H1 (cell line): ENCODE data around the gene ENAH. TPM values are rescaled to one million over a fixed set of nuclear protein-coding genes. Genes with fewer than 3 reads are reported as not detected.

Experiments used
- CTCF ChIA-PET: fragments of 300-600 bp; sonication (Branson Sonifier 250); formaldehyde crosslinking; loops from one replicate; lab custom pipeline; 2021; ENCODE audit not compliant: partially characterized antibody; lab: Charles Lee
- POLR2A ChIA-PET: fragments of 300-600 bp; sonication (Branson Sonifier 250); formaldehyde crosslinking; loops from one replicate; lab custom pipeline; 2021; ENCODE audit warnings: inconsistent platforms; ENCODE audit not compliant: partially characterized antibody; lab: Charles Lee
- DNase-seq, 2 experiments: peaks; one replicate each; pipeline versions ENCODE4 v3.0.0 to v3.0.0-alpha.2; 2010 to 2022; ENCODE audit warnings: low spot score in 2 of 2, low read depth in 1 of 2, mixed read lengths in 1 of 2
- FAIRE-seq: peaks from 2 replicates; lab custom pipeline; 2011; peaks lifted over from hg19 to GRCh38; lab: Jason Lieb, UNC
- H2AFZ ChIP-seq: 2 replicates; pipeline ENCODE4 v1.8.1; 2012; ENCODE audit warnings: low read length, inconsistent platforms
- H2AK5ac ChIP-seq: 2 replicates; pipeline ENCODE4 v1.6.1; 2013; ENCODE audit warnings: low read depth, low read length
- H2BK120ac ChIP-seq: replicated peaks from 2 replicates; pipeline ENCODE3; 2013; ENCODE audit warnings: low read depth, low read length, inconsistent platforms
- H2BK12ac ChIP-seq: 2 replicates; pipeline ENCODE4 v1.6.1; 2013; ENCODE audit warnings: low read depth, low read length
- H2BK15ac ChIP-seq: 2 replicates; pipeline ENCODE4 v1.6.1; 2013; ENCODE audit warnings: low read length
- H2BK20ac ChIP-seq: 2 replicates; pipeline ENCODE4 v1.6.1; 2013; ENCODE audit warnings: low read length
- H2BK5ac ChIP-seq: 2 replicates; pipeline ENCODE4 v1.6.1; 2013; ENCODE audit warnings: low read depth, low read length
- H3K14ac ChIP-seq: 2 replicates; pipeline ENCODE4 v1.6.1; 2013; ENCODE audit warnings: inconsistent platforms; ENCODE audit not compliant: insufficient read length
- H3K18ac ChIP-seq: 2 replicates; pipeline ENCODE4 v1.6.1; 2013; ENCODE audit warnings: low read length; ENCODE audit errors: extremely low read depth
- H3K23ac ChIP-seq: 2 replicates; pipeline ENCODE4 v1.6.1; 2013; ENCODE audit warnings: inconsistent platforms; ENCODE audit not compliant: insufficient read length
- H3K23me2 ChIP-seq: 2 replicates; pipeline ENCODE4 v1.6.1; 2013; ENCODE audit warnings: low read depth, low read length
- H3K27ac ChIP-seq: 2 replicates; pipeline ENCODE4 v1.6.1; 2011; ENCODE audit warnings: low read depth, low read length, inconsistent platforms
- H3K27me3 ChIP-seq, 4 experiments: replicated peaks in 1 of 4; 1 replicate in 1 of 4; 2 replicates in 3 of 4; pipeline versions ENCODE4 v1.6.1 to v1.8.1; 2011 to 2013; ENCODE audit warnings: low read length in 3 of 4, mild to moderate bottlenecking in 3 of 4, inconsistent platforms in 2 of 4, mixed read lengths in 2 of 4, moderate library complexity in 1 of 4; ENCODE audit not compliant: control insufficient read depth in 3 of 4, insufficient read depth in 3 of 4; ENCODE audit errors: extremely low read depth in 1 of 4
- H3K36me3 ChIP-seq, 4 experiments: 2 replicates each; pipeline versions ENCODE4 v1.6.1 to v1.8.1; 2011 to 2013; ENCODE audit warnings: mild to moderate bottlenecking in 4 of 4, low read length in 3 of 4, moderate library complexity in 2 of 4, control low read depth in 1 of 4, inconsistent platforms in 1 of 4; ENCODE audit not compliant: insufficient read depth in 4 of 4, control insufficient read depth in 2 of 4
- H3K4ac ChIP-seq: replicated peaks from 2 replicates; pipeline ENCODE3; 2013; ENCODE audit warnings: low read length, low read depth, mixed read lengths, inconsistent platforms; ENCODE audit not compliant: insufficient read length
- H3K4me1 ChIP-seq, 4 experiments: replicated peaks in 1 of 4; 1 replicate in 1 of 4; 2 replicates in 3 of 4; pipeline versions ENCODE4 v1.6.1 to v1.8.1; 2011 to 2013; ENCODE audit warnings: low read length in 3 of 4, inconsistent platforms in 2 of 4, mixed read lengths in 1 of 4; ENCODE audit not compliant: insufficient read depth in 4 of 4, control insufficient read depth in 3 of 4
- H3K4me2 ChIP-seq, 2 experiments: 2 replicates each; pipeline versions ENCODE4 v1.6.1 to v1.8.1; 2011 to 2013; ENCODE audit warnings: low read depth in 2 of 2, low read length in 2 of 2, control low read depth in 1 of 2, inconsistent platforms in 1 of 2, mild to moderate bottlenecking in 1 of 2; ENCODE audit not compliant: insufficient read depth in 1 of 2
- H3K4me3 ChIP-seq, 4 experiments: fragments of 200-600, 300-600 bp in 1 of 4; sonication (generic), shearing (Covaris generic), sonication (Bioruptor Twin) in 1 of 4; 2 replicates each; pipeline versions ENCODE4 v1.5.1 to v1.8.1; 2011 to 2016; ENCODE audit warnings: low read length in 4 of 4, low read depth in 3 of 4, control low read depth in 2 of 4, inconsistent platforms in 2 of 4, mild to moderate bottlenecking in 2 of 4, mixed read lengths in 1 of 4, moderate library complexity in 1 of 4; ENCODE audit not compliant: insufficient read depth in 2 of 4; ENCODE audit errors: extremely low read depth in 1 of 4
- H3K56ac ChIP-seq: replicated peaks from 2 replicates; pipeline ENCODE3; 2013; ENCODE audit warnings: low read depth, mild to moderate bottlenecking, mixed read lengths, low read length, inconsistent platforms; ENCODE audit not compliant: insufficient read length
- H3K79me1 ChIP-seq: 2 replicates; pipeline ENCODE4 v1.6.1; 2013; ENCODE audit warnings: low read depth, low read length, control low read depth
- H3K79me2 ChIP-seq, 2 experiments: 2 replicates each; pipeline versions ENCODE4 v1.6.1 to v1.8.1; 2012 to 2013; ENCODE audit warnings: low read length in 2 of 2, mild to moderate bottlenecking in 2 of 2, inconsistent platforms in 1 of 2; ENCODE audit not compliant: insufficient read depth in 2 of 2, control insufficient read depth in 1 of 2
- H3K9ac ChIP-seq, 4 experiments: replicated peaks in 1 of 4; 1 replicate in 1 of 4; 2 replicates in 3 of 4; pipeline versions ENCODE4 v1.6.1 to v1.8.1; 2011 to 2013; ENCODE audit warnings: low read depth in 3 of 4, low read length in 3 of 4, control low read depth in 2 of 4, mild to moderate bottlenecking in 2 of 4, moderate library complexity in 2 of 4, inconsistent platforms in 1 of 4; ENCODE audit errors: extremely low read depth in 1 of 4
- H3K9me3 ChIP-seq, 2 experiments: 2 replicates each; pipeline versions ENCODE4 v1.6.1 to v1.8.1; 2012 to 2013; ENCODE audit warnings: mild to moderate bottlenecking in 2 of 2, moderate library complexity in 2 of 2, control low read depth in 1 of 2, inconsistent platforms in 1 of 2, low read depth in 1 of 2, low read length in 1 of 2, mixed read lengths in 1 of 2; ENCODE audit not compliant: insufficient read depth in 2 of 2
- H4K20me1 ChIP-seq, 2 experiments: replicated peaks in 1 of 2; 2 replicates each; pipeline versions ENCODE3 to v1.8.1; 2011 to 2013; ENCODE audit warnings: inconsistent platforms in 2 of 2, low read length in 2 of 2, mild to moderate bottlenecking in 1 of 2; ENCODE audit not compliant: insufficient read depth in 2 of 2, control insufficient read depth in 1 of 2
- H4K5ac ChIP-seq: 2 replicates; pipeline ENCODE4 v1.6.1; 2013; ENCODE audit warnings: low read length, low read depth, mixed read lengths, inconsistent platforms; ENCODE audit not compliant: insufficient read length
- H4K8ac ChIP-seq: 2 replicates; pipeline ENCODE4 v1.8.0; 2013; ENCODE audit warnings: mild to moderate bottlenecking, moderate library complexity, low read length, inconsistent platforms; ENCODE audit not compliant: insufficient read depth; ENCODE audit errors: extremely low read depth
- H4K91ac ChIP-seq: replicated peaks from 2 replicates; pipeline ENCODE3; 2013; ENCODE audit warnings: low read length, mixed read lengths, inconsistent platforms; ENCODE audit not compliant: insufficient read length
- ATF2 ChIP-seq: IDR thresholded peaks from 2 replicates; pipeline ENCODE4 v1.6.1; 2012; ENCODE audit warnings: low read length, inconsistent platforms
- FOSL1 ChIP-seq: IDR thresholded peaks from 2 replicates; pipeline ENCODE4 v1.6.1; 2011; ENCODE audit warnings: mild to moderate bottlenecking, low read depth, low read length, moderate library complexity; ENCODE audit not compliant: insufficient read depth
- TEAD4 ChIP-seq: IDR thresholded peaks from 2 replicates; pipeline ENCODE4 v1.6.1; 2012; ENCODE audit warnings: low read depth, low read length, inconsistent platforms, mixed read lengths
- WGBS, 2 experiments: shearing (Covaris generic) in 1 of 2; methylation state at CpG; one replicate each; pipeline versions ENCODE4 v1.1.6 to v1.1.7; 2013 to 2015; ENCODE audit warnings: low lambda C conversion rate in 2 of 2, mixed read lengths in 2 of 2, inconsistent platforms in 1 of 2, low coverage in 1 of 2, missing lambda C conversion rate in 1 of 2; ENCODE audit not compliant: insufficient replicate concordance in 2 of 2, insufficient coverage in 1 of 2, insufficient read length in 1 of 2; ENCODE audit errors: extremely low coverage in 1 of 2, missing lambda C conversion rate in 1 of 2; 5-methylcytosine and 5-hydroxymethylcytosine counted together
- polyA plus RNA-seq, 7 experiments: library from polyadenylated mRNA; depleted of rRNA in 3 of 7; stranded (reverse) in 5 of 7; unstranded in 2 of 7; fragments of >200 nt in 5 of 7; fragments of 200-250 nt in 2 of 7; gene quantifications; 1 replicate in 5 of 7; 2 replicates in 1 of 7; 4 replicates in 1 of 7; pipeline versions ENCODE4 v1.2.1 to v1.2.3, GENCODE V29; 2011 to 2013; ENCODE audit warnings: missing spikeins in 2 of 7, mixed read lengths in 2 of 7
- total RNA-seq: library from RNA; stranded (reverse); fragmentation: NEBNext Ultra II Directional; extraction: Animal tissue kit (Norgen Biotek cat#: 25700); gene quantifications from 2 replicates; pipeline ENCODE4 v1.2.1, GENCODE V29; 2021

ENAH gene
- total and polyA plus RNA-seq, 2 of the 8 experiments (the other 6 are each of a cell fraction or from before 2014, with no cell fraction given), result 39.1 to 335 TPM

GRCh38 chr1:225608014-225608796 lies 44.7 kb downstream of the ENAH start:
- no peak overlapping the region for H3K4me3 ChIP-seq
- DNase-seq (no peak), FAIRE-seq (no peak)
- no peak overlapping the region for H4K5ac ChIP-seq
- no peak overlapping the region for H3K14ac ChIP-seq
- H2BK12ac ChIP-seq, result no peak overlapping the region
- CTCF ChIA-PET, result interaction anchor here (0.6 to 2.2 kb wide), 3 partner anchors 13 to 164 kb away, joined by 3 to 8 read pairs (median 4); no protein-coding TSS in a partner anchor
- no peak overlapping the region for H2AFZ ChIP-seq
- no peak overlapping the region for H2BK5ac ChIP-seq
- H3K27ac ChIP-seq, result no peak overlapping the region
- no peak overlapping the region for H3K56ac ChIP-seq
- H2BK15ac ChIP-seq, result no peak overlapping the region
- POLR2A ChIA-PET, result interaction anchor here (0.7 to 1.8 kb wide), 2 partner anchors 14 to 45 kb away, joined by 3 to 5 read pairs; partner anchors contain the start of gene ENAH
- no peak overlapping the region for H3K4ac ChIP-seq
- no peaks in the 10 kb centered on the region for H3K23me2 ChIP-seq
- peaks cover 61 to 100% of the 10 kb centered on the region in 2 experiments for H3K79me2 ChIP-seq
- no peak overlapping the region for H4K8ac ChIP-seq
- H3K79me1 ChIP-seq, result peaks cover 7% of the 10 kb centered on the region; the same call in 1 of the 2 replicates
- no peak overlapping the region for H4K91ac ChIP-seq
- H3K36me3 ChIP-seq, result no peaks in the 10 kb centered on the region
- H2BK20ac ChIP-seq, result no peak overlapping the region
- WGBS, 2 experiments, result 71% methylated on average over 13 of the region's 14 CpGs; no CpG with 5 or more reads in 1 of the 2 experiments
- no peak overlapping the region for H3K9ac ChIP-seq
- H2BK120ac ChIP-seq, result no peak overlapping the region
- no peak overlapping the region for H3K23ac ChIP-seq
- TF ChIP-seq FOSL1, result no peak
- no peak for TF ChIP-seq TEAD4
- TF ChIP-seq ATF2, result no peak
- no peak overlapping the region for H3K18ac ChIP-seq
- peaks cover 0 to 10% (median 5%) of the 10 kb centered on the region in 4 experiments; a peak in 3 of 7 replicates for H3K4me1 ChIP-seq
- H3K4me2 ChIP-seq, result 0 out of 4 replicates have a peak overlapping the region, but pooled peaks of 1 of the 2 experiments have one; percentile 26
- peaks cover 17 to 21% of the 10 kb centered on the region in 2 experiments for H4K20me1 ChIP-seq
- H3K9me3 ChIP-seq, result no peaks in the 10 kb centered on the region
- H3K27me3 ChIP-seq, result no peaks in the 10 kb centered on the region
- H2AK5ac ChIP-seq, result no peak overlapping the region
